GM10847 (cell line): Measurements from ENCODE around the gene BARX1.

Source experiments
- POLR2A ChIP-seq: IDR thresholded peaks from 2 replicates; pipeline ENCODE4 v1.6.1; 2011; ENCODE audit not compliant: insufficient read length; ENCODE audit errors: extremely low read depth

Gene BARX1

DNA sequence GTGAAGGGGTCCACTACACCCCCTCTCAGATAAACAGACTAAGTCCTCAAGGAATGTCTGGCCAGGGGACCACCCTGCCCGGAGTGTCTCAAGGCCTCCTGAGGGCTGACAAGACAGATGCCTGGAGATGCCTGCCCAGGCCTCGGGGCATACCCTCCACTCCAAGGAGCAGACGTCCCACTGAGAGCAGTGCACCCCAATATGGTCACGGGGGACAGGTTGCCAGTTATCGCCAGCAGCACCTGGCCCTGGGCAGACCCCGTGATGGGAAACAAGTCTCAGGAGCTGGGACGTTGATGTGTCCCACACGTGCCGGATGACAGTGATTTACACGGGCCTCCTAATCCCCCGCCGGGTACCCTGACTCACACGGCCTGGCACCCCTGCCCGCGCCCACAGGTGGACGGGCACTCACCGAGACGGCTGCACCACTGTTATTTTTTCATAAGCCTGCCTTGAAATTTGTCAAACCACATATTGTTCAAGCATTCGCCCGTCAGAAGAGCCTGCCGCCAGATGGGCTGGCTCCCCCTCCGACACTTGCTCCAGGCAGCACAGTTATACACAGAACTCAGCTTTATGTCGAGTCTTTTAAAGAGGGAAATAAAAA, 43.9 kb downstream of the BARX1 start:
- no peak for TF ChIP-seq POLR2A

DNA sequence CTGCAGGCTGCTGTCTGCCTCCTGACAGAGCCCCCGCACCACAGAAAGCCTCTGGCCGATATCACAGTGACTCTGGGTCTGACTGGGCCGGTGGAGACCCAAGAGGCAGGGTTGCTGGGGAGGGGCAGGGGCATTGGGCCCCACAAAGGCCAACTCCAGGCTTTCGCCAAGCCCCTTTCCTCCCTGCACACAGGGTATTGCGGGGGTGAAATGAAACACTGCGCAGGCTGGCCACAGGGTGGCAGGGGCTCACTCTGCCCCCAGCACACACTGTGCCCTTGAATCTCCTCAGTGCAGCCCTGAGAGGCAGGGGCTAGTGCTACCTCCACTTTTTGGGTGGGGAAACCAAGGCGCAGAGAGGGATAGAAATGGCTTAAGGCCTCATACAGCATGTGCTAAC, 44.6 kb downstream of the BARX1 start:
- no peak for TF ChIP-seq POLR2A

DNA sequence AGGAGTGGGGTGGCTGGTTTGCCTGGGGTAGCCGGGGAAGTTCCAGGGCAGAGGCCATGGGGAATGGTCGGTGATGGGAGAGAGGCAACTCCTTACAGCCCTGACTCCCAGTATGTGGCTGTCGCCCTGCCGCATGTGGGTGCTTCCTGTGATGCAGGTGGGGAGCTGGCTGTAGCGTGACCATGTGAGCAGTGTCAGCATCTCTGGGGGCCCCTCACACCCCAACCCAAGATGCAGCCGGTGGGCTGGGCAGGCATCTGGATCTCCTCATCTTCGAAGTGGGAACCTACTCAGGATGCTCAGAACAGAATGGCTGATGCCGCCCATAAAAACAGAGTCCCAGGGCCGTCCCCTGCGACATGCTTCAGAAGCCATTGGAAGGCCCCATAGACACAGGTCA, 45.0 kb downstream of the BARX1 start:
- TF ChIP-seq POLR2A, result no peak

DNA sequence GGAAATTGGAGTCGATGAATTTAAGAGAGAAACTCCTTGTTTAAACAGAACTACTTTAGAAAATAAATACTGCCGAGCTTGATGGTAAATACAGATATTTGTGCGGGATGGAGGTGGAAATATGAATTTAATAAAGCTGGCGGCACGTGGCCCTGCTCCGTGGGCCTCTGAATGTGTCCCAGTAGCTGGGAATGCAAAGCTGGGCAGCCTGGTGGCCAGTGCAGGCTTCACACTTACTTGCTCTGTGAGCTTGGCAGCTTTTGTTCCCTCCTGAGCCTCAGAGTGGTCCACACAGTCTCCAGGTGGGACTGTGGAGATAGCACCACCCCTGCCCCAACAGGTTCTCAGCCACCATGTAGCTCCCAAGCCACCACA, 45.9 kb downstream of the BARX1 start:
- TF ChIP-seq POLR2A, result no peak

DNA sequence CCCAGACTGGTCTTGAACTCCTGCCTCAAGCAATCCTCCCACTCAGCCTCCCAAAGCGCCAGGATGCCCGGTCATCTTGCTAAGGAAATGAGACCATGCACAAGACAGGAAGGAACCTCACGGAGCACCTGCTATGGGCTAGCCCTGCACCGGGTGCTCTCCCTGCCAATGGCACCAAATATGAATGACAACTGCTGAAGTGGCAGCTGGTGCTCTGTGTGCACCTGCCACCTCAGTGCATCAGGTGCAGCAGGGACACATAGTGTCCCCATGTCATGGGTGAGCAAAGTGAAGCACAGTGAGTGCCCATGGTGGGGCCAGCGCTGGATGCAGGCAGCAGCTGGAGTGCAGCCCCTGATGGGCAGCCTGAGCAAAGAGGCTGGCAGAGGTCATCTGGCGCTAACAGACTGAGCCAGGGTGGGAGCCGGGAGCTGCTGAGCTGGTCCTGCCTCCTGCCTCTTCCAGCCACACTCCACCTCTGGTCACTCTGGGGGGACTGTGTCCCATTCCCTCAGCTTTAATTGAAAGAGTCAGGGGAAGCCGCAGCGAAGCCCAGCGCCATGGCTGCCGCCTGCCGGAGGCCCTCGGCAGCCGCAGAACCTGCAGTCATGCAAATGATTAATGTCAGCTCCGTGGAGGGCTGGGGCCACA, 46.4 kb downstream of the BARX1 start:
- TF ChIP-seq POLR2A, result no peak

DNA sequence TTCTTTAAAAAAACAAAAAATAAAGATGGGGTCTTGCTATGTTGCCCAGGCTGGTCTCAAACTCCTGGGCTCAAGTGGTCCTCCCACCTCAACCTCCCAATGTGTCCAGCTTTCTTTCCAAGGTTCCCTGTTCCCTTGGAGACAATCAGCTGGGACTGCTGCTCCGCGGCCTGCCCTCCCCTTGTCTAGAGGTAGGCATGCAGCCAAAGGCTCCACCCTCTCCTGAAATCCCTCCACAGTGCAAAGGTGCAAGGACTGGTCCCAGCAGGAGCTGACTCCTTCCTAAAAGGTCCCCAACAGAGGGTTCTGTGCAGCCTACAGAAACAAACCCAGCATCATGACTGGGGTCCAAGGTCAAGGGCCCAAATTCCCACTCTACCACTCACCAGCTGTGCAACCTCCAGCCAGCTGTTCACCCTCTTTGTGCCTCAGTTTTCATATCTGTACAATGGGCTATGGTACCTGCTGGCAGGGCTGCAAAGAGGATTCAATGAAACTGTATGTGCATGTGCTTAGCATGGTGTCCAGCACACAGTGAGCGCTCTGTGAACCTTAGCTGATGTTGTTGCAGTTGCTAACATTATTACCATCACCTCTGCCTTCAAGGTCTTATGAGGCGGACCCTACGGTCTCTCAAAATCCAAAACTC, 47.5 kb downstream of the BARX1 start:
- TF ChIP-seq POLR2A, result no peak

DNA sequence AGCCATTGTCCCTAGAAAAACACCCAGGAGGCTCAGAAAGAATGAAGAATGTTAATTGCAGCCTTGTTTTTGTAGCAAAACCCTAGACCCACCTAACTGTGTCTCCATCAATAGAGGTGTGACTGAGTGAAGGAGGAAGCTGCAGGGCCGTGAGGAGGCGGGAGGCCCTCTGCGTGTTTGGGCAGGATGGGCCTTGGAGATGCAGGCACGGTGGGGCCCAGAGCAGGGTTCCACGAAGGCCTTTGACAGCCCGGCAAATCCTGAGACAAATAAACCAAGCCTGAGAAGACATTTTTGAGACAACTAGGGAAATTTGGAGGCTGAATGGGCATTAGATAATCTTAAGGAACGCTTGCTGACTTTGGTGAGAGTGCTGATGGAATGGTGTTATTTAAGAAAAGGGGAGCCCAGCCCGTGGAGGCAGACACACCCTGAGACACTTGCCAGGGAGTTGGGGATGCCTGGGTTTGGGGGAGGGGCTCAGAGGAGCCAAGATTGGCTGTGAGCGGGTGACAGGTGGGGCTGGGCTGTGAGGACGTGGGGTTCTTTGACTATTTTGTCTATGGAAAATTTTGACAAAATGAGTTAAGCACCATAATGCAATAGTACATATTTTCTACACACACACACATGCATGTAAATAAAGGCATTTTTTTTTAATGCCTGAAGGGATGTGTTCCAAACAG, 48.8 kb downstream of the BARX1 start:
- TF ChIP-seq POLR2A, result no peak

DNA sequence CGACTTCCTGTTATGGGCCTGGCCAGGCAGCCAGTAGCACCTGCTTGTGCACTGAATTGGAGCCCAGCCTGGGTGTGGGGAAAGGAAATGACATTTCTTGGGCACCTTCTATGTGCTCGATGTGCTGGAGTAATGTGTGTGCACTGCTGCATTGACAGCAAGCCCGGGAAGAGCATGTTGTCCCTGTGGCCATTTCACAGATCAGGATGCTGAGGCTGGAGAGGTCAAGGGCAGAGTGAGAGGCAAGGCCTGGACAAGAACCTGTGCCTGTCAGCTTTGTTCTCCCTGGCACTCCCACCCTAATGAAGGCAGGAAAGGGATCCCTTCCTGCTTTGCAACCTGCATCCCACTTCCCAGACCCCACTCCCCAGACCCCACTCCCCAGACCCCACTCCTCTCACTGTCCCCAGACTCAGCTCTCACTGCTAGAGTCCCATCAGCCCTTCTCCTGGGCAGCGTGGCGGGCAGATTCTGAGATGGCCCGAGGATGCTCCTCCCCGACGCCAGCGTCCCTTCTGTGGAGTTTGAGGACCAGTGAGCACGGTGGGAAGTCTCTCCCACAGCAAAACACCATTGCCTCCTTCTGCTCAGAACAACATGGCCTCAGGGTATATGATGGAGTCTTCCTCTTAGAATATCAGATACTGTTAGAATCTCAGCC, 49.6 kb downstream of the BARX1 start:
- no peak for TF ChIP-seq POLR2A

DNA sequence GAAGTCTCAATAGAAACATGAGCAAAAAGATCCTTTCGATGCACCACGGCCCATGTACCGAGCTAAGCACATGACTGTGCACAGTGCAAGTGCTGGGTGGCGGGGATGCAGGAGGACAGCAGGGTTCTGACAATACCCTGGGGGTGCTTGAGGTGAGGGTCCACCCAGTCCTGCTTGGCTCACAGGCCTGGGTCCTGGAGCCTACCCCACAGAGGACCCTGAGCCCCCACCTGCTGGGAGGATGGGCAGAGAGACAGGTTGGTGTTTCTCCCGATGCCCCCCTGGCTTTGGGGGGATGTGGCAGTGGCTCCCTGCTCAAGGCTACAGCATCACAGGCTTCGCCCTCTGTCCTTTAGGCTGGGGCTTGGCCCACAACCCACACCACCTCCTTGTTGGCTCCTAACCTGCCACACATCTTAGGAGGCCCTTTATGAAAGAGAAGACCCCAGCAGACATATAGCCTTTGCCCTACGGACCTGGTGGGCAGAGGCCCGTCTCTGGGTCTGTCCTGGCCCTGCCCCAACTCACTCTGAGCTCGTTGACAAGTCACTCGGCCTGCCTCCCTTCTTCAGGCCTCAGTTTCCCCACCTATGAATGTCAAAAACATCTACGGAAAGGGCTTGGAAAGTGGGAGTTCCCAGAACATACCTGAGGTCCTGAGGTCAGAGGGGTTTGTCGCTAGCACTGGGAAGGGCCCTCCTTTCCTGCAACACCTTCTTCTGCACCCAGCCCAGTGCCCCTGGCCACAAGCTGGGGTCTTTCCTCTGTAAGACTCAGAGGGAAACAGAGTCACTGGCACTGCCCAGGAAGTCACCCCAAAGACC, 50.3 kb downstream of the BARX1 start:
- no peak for TF ChIP-seq POLR2A

DNA sequence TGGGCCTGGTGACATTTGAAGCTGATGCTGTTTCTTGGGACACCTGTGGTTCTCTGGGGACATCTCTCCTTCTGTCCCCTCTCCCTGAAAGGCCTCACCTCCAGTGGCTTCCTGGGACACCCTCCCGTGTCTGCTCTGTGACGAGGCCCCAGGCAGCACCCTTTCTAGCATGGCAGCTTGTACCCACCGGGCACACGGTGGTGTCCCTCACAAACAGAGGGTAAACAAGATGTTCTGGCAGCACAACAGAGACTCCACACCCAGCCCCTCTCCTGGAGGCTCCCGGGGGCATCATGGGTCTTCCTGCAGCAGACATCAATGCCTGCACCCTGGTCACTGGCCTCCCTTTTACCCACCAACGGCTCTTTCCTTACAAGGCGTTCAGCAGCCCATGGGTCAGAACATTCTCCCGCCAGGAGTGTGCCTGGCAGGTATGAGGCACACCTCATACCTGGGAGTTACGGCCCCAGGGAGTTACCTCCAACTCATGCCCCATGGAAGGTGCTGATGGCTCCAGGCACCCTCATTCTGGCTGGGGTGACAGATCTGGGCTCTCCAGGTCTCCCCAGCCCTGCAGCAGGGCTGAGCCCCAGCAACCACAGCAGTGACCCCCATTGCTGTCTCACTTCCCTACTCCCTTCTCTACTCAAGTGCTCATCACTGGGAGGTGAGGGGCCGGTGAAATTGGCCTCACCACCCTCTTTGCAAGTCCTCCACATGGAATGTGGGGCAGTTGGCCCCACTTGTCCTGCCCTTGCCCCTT, 51.1 kb downstream of the BARX1 start:
- TF ChIP-seq POLR2A, result no peak

DNA sequence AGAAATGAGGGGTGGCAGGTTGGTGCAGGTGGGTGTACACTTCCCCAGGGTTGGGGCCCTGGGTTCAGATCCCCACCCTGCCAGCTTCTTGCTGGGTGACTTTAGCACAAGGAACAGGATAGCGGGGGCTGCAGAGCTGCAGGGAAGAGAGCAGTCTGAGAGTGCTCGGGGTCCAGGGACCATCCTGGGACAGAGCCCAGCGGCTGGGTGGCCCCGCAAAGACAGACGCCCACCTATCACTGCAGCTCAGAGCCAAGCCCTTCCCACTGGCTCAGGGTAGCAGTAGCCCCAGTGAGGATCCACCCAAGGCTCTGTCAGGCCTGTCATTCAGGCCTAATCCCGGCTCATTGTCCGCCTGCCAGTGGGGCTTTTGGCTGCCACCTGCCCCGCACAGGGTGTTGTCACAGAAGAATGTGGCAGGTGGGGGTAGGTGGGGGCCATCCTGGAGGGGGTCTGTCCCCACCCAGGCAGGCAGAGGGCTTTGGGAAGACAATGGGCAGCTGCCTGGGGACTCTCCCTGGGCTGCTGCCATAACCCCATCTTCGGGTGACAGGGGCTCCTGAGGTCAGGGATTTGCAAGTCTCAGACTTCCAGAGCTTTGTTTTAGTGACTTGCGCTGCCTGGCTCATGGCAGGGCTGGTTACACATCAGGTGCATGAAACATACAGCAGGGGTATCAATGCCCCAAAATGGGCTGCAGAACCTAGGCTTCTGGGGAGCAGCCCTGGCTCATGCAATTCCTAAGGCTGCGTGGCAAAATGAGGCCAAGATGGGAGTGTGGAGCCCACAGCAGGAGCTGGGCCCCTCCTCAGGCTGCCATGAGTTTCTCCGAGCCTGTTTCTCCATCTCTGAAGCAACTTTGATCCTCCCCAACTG, 52.1 kb downstream of the BARX1 start:
- TF ChIP-seq POLR2A, result no peak

DNA sequence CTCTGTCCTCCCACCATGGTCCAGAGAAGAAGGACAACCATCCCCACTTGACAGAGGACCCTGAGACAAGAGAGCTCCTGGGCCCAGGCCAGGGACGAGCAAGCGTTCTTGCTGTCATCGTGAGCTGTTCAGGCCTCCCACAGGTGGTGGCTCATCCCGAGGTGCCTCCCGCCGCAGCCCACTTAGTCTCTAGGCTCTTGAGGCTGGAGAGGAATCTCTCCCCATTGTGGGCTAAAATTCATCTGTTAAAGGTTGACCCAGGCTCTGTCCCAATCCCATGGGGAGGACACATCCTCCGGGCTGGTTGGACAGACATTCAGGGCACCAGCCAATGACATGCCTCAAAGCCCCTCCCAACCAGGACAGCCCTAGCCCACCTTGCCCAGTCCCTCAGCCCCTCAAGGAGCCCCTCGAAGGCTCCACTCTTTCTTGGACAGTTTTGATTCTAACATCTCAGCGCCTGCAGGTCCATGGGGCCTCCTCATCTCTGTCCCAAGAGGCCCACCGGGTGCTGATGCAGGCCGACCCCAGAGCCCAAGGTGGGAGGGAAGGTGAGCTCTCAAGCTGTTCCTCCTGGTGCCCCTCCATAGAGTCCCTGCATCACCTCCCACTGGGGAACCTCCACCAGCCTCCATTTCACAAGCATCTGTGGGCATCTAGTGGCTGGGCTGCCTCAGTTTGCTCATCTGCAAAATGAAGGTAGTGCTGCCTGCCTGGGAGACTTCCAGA, 52.9 kb downstream of the BARX1 start:
- no peak for TF ChIP-seq POLR2A
